HEK293T (cell line): ENCODE measurements around the gene TRAF6.

Experiments used
- CTCF ChIA-PET: fragments of 350-600 bp; formaldehyde crosslinking; extraction: SDS; loops from one replicate; lab custom pipeline; 2021; ENCODE audit warnings: antibody characterized with exemption, inconsistent platforms; lab: Yijun Ruan, JAX
- POLR2A ChIA-PET: fragments of 350-600 bp; formaldehyde crosslinking; extraction: SDS; loops from one replicate; lab custom pipeline; 2020; ENCODE audit warnings: antibody characterized with exemption, inconsistent platforms; lab: Yijun Ruan, JAX
- DNase-seq: peaks from one replicate; pipeline ENCODE4 v3.0.0; 2012; ENCODE audit warnings: mixed read lengths; ENCODE audit errors: extremely low spot score
- ARNT ChIP-seq: fragments of 450-650 bp; IDR thresholded peaks from 2 replicates; pipeline ENCODE4 v1.6.1; 2017; ENCODE audit warnings: mild to moderate bottlenecking
- BHLHE40 ChIP-seq: fragments of 450-650 bp; IDR thresholded peaks from 2 replicates; pipeline ENCODE4 v1.6.1; 2016; ENCODE audit warnings: mild to moderate bottlenecking, moderate library complexity, borderline replicate concordance
- CTBP1 ChIP-seq: fragments of 450-650 bp; IDR thresholded peaks from 2 replicates; pipeline ENCODE4 v1.6.1; 2016; ENCODE audit warnings: borderline replicate concordance
- ELF4 ChIP-seq: fragments of 450-650 bp; IDR thresholded peaks from 2 replicates; pipeline ENCODE4 v1.6.1; 2017; ENCODE audit warnings: antibody characterized with exemption
- FOXA1 ChIP-seq: fragments of 450-650 bp; IDR thresholded peaks from 2 replicates; pipeline ENCODE4 v1.6.1; 2016; ENCODE audit warnings: mild to moderate bottlenecking
- FOXK2 ChIP-seq: fragments of 450-650 bp; IDR thresholded peaks from 2 replicates; pipeline ENCODE4 v1.6.1; 2016; ENCODE audit warnings: mild to moderate bottlenecking
- FOXM1 ChIP-seq: fragments of 450-650 bp; IDR thresholded peaks from 2 replicates; pipeline ENCODE4 v1.6.1; 2017; ENCODE audit warnings: mild to moderate bottlenecking, borderline replicate concordance
- HDGF ChIP-seq: fragments of 450-650 bp; IDR thresholded peaks from 2 replicates; pipeline ENCODE4 v1.6.1; 2017; ENCODE audit warnings: antibody characterized with exemption, borderline replicate concordance
- L3MBTL2 ChIP-seq: fragments of 450-650 bp; conservative IDR thresholded peaks from 2 replicates; pipeline ENCODE4 v1.6.1; 2016; ENCODE audit warnings: mild to moderate bottlenecking
- LEF1 ChIP-seq: fragments of 450-650 bp; IDR thresholded peaks from 2 replicates; pipeline ENCODE4 v1.6.1; 2017; ENCODE audit warnings: mild to moderate bottlenecking, borderline replicate concordance
- NFRKB ChIP-seq: fragments of 450-650 bp; IDR thresholded peaks from 2 replicates; pipeline ENCODE4 v1.6.1; 2016; ENCODE audit warnings: mild to moderate bottlenecking, moderate library complexity
- SP1 ChIP-seq: fragments of 450-650 bp; IDR thresholded peaks from 2 replicates; pipeline ENCODE4 v1.6.1; 2017
- SUZ12 ChIP-seq: fragments of 450-650 bp; IDR thresholded peaks from 2 replicates; pipeline ENCODE4 v1.6.1; 2016; ENCODE audit warnings: mild to moderate bottlenecking
- TARDBP ChIP-seq: fragments of 450-650 bp; IDR thresholded peaks from 2 replicates; pipeline ENCODE4 v1.6.1; 2016
- ZNF384 ChIP-seq: fragments of 450-650 bp; IDR thresholded peaks from 2 replicates; pipeline ENCODE4 v1.6.1; 2016
- TF ChIP-seq, protein P1 (sequence below): fragments of 450-650 bp; IDR thresholded peaks from 2 replicates; pipeline ENCODE4 v1.6.1; 2016

Gene TRAF6

DNA sequence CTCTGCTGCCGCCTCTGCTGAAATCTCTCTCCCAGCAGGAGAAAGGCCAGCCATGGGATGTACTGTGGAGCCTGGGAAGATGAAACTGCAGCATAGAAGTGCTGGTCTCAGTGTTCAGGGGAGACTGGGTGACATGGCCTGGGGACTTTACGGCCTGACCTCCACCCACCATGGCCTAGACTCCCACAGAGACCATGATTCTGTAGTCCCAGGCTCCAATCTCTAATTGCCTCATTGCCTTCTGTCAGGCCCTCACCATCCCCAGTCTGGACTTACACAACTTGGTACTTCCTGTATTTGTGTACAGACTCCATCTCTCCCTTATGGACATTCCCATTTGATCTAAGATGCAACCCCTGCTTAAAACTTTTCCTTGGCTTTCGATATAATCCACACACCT lies 43.1 kb downstream of the TRAF6 start:
- TF ChIP-seq NFRKB = no peak
- TF ChIP-seq HDGF = no peak
- no peak for TF ChIP-seq FOXM1
- no peak for TF ChIP-seq BHLHE40
- TF ChIP-seq, protein P1, sequence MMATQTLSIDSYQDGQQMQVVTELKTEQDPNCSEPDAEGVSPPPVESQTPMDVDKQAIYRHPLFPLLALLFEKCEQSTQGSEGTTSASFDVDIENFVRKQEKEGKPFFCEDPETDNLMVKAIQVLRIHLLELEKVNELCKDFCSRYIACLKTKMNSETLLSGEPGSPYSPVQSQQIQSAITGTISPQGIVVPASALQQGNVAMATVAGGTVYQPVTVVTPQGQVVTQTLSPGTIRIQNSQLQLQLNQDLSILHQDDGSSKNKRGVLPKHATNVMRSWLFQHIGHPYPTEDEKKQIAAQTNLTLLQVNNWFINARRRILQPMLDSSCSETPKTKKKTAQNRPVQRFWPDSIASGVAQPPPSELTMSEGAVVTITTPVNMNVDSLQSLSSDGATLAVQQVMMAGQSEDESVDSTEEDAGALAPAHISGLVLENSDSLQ = no peak
- no peak for TF ChIP-seq ZNF384
- TF ChIP-seq LEF1 = no peak
- TF ChIP-seq ARNT = no peak
- no peak for TF ChIP-seq SP1
- no peak for TF ChIP-seq TARDBP
- no peak for TF ChIP-seq FOXA1
- no peak for TF ChIP-seq ELF4
- TF ChIP-seq CTBP1 = no peak
- no peak for DNase-seq
- POLR2A ChIA-PET = no interaction called here
- CTCF ChIA-PET = no interaction called here

DNA sequence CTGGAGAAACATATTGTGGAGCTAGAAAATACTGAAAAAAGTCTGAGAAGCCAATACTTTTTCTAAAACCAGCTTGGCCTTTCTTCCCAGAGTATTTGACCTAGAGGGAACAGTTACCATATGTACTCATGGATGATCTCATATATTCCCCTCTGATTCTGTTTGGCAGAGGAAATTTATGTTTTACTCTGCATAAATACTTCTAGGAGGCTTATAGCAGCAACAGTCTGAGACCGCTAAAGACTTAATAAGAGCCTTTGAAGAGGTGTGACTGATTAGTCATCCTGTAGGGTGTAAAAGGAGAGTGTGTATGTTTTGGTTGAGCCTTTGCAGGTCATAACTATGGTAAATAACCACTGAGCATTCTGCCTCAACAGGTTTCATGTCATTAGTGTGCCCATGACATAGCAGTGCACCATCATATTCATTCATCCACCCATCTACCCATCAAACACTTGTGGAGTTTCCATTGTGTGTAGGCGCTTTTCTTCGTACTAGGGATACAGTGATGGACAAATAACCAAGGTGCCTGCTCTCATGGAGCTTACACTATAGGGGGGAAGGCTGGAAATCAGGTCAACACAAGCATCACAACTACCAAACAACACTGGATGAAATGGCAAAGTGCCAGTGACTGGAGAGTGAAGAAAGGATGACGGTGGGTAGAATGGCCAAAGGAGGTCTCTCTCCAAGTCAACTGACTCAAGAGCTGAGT lies 44.5 kb downstream of the TRAF6 start:
- CTCF ChIA-PET = interaction anchor here (1.3 kb wide), 1 partner anchor 14 kb away, joined by 3 read pairs; no protein-coding TSS in a partner anchor
- TF ChIP-seq L3MBTL2 (no peak), LEF1 (no peak)
- DNase-seq = no peak
- POLR2A ChIA-PET = no interaction called here

DNA sequence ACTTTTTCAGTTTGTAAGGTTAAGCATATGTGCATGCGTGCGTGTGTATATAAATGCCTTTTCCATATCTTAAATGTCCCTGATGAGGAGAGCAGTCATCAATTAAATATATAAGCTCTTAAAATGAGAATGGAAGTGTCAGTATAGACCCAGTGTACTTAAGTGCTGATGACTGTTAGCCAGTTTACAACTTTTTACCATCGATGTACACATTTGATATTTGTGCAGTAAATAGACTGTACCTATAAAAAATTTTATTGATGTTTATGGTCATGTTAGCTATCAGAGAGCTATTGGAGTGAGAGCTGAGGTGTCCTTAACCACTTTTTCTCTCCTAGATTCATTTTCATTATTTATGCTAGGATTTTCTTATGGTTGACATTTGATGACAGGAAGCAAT lies 45.4 kb downstream of the TRAF6 start:
- TF ChIP-seq FOXM1 (no peak), TARDBP (no peak), FOXA1 (no peak), CTBP1 (no peak), SP1 (no peak), ELF4 (no peak), FOXK2 (no peak), NFRKB (no peak), SUZ12 (no peak)
- CTCF ChIA-PET = interaction anchor here (1.3 kb wide), 1 partner anchor 15 kb away, joined by 3 read pairs; no protein-coding TSS in a partner anchor
- POLR2A ChIA-PET = interaction anchor here (0.5 kb wide), 1 partner anchor 117 kb away, joined by 3 read pairs; no protein-coding TSS in a partner anchor
- no peak for DNase-seq

DNA sequence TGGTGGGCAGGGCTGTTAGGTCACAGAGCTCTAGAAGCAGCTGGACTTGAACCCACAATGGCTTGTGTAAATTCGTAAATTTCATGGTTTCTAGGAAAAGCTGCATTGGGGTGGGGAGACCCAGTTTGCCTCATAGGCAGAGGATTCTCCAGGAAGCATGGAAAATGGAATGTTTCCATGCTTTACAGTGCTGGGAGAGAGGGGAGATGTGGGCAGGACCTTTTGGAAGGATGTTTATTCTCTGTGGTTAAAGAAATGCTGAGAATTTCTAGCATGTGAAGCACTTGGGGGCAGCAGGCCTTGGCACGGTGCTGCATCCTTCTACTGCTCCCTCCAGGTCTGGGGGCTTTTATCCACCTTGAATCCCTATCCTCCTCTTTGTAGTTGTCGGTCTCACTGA lies 46.3 kb downstream of the TRAF6 start:
- ChIA-PET POLR2A (no interaction called here), CTCF (no interaction called here)
- DNase-seq = no peak
- TF ChIP-seq SP1 (no peak), ELF4 (no peak), FOXM1 (no peak), CTBP1 (no peak), FOXK2 (no peak), TARDBP (no peak), BHLHE40 (no peak), SUZ12 (no peak), ZNF384 (no peak), LEF1 (no peak)

DNA sequence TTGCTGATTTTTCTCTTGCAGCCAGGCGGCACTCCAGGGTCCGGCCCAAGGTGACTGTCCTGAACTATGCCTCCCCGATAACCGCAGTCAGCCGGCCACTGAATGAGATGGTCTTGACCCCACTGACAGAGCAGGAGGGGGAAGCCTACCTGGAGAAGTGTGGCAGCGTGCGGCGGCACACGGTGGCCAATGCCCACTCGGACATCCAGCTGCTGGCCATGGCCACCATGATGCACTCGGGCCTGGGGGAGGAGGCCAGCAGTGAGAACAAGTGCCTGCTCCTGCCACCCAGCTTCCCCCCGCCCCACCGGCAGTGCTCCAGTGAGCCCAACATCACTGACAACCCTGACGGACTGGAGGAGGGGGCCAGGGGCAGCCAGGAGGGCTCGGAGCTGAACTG lies 47.8 kb downstream of the TRAF6 start:
- TF ChIP-seq SP1 (no peak), ARNT (no peak), BHLHE40 (no peak), ELF4 (no peak), FOXK2 (no peak), NFRKB (no peak), ZNF384 (no peak), L3MBTL2 (no peak), TARDBP (no peak), FOXM1 (no peak), FOXA1 (no peak), SUZ12 (no peak), CTBP1 (no peak), HDGF (no peak), LEF1 (no peak)
- TF ChIP-seq, protein P1 = no peak
- ChIA-PET POLR2A (no interaction called here), CTCF (no interaction called here)
- no peak for DNase-seq

DNA sequence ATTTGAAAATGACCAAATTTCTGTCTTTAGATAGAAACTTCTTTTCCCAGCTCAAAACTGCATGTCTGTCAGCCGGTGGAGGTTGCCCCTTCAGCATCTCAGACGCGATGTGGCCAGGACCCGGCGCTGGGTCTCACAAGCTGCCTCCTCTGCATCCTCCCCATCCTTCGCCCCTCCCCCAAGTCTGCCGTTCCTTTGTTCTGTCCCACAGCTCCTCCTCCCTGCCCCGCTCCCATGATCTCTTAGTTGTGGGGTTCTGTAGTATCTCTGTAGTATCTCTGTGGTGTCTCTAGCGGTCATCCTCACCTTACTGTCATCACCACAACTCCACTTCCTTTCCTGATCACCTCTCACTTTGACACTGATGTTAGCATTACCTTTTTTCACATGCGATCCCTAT lies 49.9 kb downstream of the TRAF6 start:
- ChIA-PET CTCF (no interaction called here), POLR2A (no interaction called here)
- TF ChIP-seq FOXK2 = no peak
- TF ChIP-seq SUZ12 = no peak
- TF ChIP-seq HDGF = no peak
- TF ChIP-seq ZNF384 = no peak
- TF ChIP-seq NFRKB = no peak
- no peak for TF ChIP-seq ARNT
- no peak for TF ChIP-seq SP1
- no peak for TF ChIP-seq TARDBP
- TF ChIP-seq FOXA1 = no peak
- no peak for TF ChIP-seq L3MBTL2
- no peak for TF ChIP-seq CTBP1
- TF ChIP-seq, protein P1 = no peak
- DNase-seq = no peak

DNA sequence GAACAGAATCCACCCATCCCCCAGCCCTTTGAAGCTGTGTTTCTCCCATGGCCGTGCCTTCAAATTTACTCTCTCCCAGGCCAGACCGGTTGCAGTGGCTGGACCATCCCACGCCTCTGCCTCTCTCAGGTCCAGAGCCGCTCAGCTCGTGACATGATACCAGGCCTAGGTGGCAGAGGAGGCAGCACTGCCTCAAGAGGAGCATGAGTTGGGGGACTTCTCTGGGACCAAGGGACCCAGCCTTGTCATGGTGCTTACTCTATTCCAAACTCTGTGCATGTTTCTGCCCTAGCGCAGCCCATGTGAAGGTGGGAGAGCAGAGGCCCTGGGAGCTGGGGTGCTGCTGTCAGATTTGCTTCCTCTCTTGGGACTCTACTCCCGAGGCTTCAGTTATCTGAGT lies 51.0 kb downstream of the TRAF6 start:
- DNase-seq = no peak
- ChIA-PET CTCF (interaction anchor here (0.7 kb wide), 1 partner anchor 974 kb away, joined by 3 read pairs; no protein-coding TSS in a partner anchor), POLR2A (no interaction called here)
- no peak for TF ChIP-seq BHLHE40
- no peak for TF ChIP-seq SUZ12
- no peak for TF ChIP-seq ZNF384
- no peak for TF ChIP-seq FOXK2
- TF ChIP-seq HDGF = no peak
- TF ChIP-seq, protein P1 = no peak
- no peak for TF ChIP-seq TARDBP
- TF ChIP-seq NFRKB = no peak
- no peak for TF ChIP-seq SP1
- no peak for TF ChIP-seq FOXA1
